NCI-H2196 (cell line): ENCODE measurements around the gene S100B.

ENCODE experiments used
- DNase-seq: peaks from one replicate; lab custom pipeline; 2025; ENCODE audit not compliant: unreplicated experiment; lab: John Stamatoyannopoulos, UW

The S100B gene

GRCh38 chr21:46562472-46562871, 42.4 kb downstream of the S100B start:
- no peak for DNase-seq

DNA sequence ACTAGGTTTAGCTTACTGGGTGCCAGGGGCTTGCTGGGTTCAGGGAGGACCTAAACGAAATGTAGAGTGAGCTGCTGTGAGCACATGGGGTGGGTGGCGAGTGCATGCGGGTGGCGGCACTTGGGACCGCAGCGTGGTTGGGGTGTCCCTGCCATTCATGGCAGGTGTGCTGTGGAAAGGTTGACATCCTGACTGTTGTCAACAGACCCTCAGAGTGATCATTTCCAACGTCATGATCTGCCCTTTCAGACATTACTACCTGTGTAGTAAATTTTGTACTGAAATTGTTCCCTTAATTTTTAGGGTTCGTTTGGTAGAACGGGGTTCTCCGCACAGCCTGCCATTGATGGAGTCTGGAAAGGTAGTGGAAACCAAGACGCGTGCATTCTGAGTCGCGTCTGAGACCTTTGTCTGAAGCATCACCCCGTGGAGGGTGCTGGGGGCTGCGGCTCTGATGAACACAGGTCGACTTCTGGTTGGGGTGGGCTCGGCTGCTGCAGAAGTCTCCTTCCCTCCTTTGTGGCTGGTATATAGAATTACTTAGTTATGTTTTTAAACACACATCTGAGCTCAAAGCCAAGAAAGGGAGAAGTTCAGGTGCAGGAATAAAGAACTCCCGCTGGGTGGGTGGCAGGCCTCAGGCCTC, 43.3 kb downstream of the S100B start:
- DNase-seq, result no peak

DNA sequence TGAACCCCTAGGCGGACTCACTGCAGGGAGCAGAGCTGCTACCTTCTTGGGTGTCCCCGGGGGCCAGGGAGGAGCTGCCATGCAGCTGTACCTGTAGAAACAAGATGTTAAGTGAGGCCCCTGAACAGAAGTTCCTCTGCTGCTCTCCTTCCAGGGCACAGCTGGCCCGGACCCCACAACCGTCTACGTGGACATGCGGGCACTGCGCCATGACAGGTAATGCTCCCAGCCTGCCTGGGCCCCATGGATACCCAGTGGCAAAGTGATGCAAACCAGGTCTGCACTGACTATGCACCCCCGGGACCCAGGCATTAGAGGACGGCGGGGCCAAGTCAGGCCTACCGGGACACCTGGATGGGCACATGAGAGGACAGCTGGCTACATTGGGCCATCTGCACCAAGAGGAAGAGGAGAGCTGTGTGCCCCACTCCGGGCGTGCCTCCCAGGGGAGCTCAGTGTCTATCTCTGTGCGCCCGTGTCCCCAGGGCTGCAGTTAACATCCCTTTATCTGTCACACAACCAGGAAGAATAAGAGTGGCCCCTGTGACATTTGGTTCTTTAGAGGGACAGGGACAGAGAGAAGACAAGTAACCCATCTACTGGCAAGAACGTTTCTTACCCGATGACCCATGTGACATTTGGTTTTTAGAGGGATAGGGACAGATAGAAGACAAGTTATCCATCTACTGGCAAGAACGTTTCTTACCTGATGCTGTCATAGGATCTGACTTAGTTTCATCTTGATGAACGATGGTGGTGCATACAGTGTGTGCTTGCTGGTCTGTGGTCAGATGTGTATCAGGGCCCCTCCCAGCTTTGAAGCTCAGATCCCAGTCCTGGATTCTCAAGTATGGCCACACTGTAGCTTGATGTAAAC, 44.1 kb downstream of the S100B start:
- DNase-seq, result no peak

DNA sequence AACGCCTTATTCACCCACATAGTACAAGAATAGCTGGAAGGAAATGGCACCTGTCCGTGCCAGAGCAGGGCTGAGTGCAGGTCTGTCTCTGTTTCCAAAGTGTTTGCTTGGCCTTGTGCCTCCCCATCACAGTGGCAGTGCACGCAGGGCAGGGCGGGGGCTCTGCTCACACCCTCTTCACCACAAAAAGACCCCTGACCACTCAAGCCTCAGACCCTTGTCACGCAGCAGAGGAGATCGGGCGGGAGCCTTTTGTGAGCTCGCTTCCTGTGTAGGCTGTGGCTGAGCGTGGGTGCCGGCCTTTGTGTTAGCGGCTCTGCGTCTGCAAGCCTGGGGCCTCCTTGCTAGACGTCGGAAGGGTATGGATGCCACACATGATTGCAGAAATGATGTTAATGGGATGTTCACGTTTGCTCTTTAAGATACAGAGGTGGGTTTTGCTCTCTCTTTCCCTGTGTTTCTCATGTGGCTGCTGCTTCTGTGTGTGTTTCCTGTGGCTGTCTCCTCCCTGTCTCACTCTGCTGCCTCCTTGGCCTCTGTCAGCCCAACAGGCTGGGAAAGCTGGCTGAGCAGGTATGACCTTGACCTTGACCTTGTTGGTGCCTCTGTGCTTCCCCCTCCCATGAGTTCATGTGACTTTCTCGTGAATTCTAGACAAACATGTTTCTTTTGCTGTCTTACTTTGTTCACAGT, 45.4 kb downstream of the S100B start:
- no peak for DNase-seq

- no peak for DNase-seq
Observed at GRCh38 chr21:46557919-46558392, 46.9 kb downstream of the S100B start.

DNA sequence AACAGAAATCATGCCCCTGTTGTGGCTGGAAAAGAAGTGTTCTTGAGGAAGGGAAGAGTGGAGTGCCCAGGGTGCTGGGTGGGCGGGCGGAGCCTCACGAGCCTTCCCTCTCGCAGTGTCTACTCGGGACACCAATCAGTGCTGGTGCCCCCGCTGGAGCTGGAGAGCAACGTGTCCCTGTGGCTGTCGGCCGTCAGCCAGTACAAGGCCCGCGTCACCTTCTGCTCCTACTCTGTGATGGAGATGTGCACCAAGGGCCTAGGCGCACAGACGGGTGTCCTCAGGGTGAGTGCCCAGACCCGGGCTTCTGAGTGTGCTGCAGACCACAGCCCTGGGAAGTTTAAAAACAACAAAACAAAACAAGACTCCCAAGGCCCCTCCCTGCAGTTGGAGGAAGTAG, 47.4 kb downstream of the S100B start:
- DNase-seq, result no peak

GRCh38 chr21:46556802-46557201, 48.1 kb downstream of the S100B start:
- no peak for DNase-seq

DNA sequence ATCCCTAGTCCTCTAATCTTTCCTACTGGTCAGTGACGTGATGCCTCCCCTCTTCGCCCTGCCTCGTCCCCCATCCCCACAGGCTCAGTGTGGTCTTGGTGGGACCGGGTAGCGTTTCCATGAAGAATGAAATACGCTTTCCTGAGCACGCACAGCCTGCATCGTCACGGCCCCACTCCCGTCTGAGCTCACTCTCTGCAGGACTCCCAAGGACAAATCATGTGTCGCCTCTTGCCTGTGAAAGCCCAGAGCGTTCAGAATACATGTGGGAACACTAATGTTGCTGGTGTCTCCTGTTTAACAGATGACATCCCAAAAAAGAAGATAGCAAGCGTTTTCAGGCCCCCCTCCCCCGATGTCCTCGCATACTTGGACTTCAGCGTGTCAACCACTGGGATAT, 49.2 kb downstream of the S100B start:
- no peak for DNase-seq

GRCh38 chr21:46555225-46555617, 49.7 kb downstream of the S100B start:
- DNase-seq, result no peak

DNA sequence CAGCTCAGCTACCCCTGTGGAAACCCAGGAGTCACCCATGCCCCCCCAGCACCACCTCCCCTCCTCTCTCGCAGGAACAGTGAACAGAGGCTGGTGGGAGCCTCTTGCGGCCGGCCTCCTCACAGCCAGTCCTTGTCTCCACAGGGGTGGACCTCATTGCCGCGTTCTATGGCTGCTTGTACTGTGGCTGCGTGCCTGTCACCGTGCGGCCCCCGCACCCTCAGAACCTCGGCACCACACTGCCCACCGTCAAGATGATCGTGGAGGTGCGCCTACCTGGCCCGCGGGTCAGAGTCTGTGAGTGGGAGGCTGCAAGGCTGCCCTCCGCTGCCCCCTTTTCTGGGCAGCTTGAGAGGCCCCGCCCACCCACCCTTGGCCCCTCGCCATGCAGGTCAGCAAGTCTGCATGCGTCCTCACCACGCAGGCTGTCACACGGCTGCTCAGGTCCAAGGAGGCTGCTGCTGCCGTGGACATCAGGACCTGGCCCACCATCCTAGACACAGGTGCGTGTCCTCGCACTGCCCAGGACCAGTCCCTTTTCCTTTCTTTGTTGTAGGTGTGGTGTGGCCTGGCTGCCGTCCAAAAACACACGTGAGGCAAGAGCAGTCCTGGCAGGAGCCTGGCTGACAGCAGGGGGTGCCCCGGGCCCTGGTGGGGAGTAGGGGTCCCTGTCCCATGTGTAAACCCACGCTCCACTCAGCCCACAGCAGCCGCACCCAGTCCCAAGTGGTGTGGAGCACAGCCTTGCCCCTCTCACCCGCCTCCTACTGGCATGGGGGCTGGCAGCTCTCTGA, 50.3 kb downstream of the S100B start:
- peak; percentile 24 for DNase-seq

DNA sequence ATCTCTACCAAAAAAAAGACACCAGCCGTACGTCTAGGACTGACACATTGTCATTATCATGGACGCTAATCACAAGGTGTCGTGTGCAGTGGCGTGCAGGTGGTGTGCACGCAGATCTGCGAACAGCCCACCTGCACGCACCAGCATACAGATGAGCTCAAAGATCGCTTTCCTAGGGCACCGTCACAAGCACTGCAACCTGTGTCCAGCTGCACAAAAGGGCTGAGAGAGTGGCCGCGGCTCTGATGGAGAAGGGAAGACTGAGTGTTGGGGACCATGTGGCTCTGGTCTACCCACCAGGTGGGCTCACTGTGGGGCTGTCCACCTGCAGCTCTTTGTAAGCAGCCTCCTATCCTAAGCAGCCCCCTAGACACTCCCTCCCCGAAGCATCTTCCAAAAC, 50.9 kb downstream of the S100B start:
- DNase-seq, result no peak

DNA sequence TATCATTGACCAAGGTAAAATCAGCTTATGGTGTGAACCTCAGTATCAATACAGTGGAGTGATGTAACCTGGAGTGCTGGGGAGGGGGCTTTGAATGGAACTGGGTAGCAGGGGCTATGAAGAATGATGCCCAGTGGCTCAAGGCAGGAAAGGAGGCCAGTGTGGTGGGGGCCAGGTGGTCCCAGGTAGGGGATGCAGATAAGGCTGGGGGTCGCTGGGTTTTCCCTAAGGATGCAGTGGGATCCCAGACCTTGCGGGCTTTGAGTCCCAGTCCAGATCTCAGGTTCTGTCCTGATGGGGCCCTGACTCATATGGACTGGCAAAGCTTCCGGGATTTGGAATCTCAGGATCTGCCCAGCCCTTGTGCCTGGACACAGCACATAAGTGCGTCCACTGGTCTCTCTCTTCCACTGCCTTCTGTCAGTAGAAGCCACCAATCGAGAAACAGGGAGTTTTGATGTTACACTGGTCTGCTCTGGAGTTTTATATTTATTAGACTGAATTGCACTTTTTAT, 52.0 kb downstream of the S100B start:
- no peak for DNase-seq

- no peak for DNase-seq
Observed at GRCh38 chr21:46552274-46552673, 52.6 kb downstream of the S100B start.

DNA sequence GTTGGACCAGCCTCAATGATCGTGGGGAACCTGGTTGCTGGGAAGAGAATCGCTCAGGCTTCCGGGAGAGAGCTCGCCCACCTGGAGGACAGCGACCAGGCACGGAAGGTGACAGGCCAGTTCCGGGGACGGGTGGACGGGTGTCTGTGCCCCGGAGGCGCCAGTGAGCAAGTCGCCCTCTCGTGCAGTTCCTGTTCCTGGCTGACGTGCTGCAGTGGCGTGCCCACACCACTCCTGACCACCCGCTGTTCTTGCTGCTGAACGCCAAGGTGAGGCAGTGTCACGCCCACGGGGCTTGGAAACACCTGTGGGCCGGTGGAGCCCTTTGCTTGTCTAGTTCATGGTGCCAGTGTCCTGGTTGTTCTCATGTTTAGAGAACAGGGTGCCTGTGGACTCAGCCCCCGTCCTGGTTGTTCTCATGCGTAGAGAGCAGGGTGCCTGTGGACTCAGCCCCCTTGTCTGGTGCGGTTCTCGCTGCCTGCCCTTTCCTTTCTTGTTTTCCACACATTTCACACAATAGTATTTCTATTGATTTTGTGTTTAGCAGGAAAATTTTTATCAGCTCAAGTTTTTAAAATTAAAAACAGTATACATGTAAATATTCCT, 53.1 kb downstream of the S100B start:
- no peak for DNase-seq

- no peak for DNase-seq
Observed at GRCh38 chr21:46550116-46550941, 54.6 kb downstream of the S100B start.

DNA sequence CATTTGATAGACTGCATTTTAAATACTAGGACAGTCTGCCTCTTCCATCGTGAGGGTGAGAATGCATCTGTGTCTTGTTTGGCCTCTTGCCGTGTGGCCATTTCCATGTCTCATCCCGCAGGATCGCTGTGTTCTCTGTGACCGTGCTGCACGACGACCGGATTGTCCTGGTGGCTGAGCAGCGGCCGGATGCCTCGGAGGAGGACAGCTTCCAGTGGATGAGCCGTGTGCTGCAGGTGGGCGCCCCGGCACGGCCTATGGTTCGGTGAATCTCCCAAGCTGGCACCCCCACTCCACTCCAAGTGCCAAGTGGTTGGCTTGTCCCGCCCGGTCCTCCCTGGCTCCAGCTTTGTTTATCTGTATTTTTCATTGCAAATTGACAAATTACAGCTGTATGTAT, 55.2 kb downstream of the S100B start:
- no peak for DNase-seq
